ENCODE data around the gene KCNN3.

DNA sequence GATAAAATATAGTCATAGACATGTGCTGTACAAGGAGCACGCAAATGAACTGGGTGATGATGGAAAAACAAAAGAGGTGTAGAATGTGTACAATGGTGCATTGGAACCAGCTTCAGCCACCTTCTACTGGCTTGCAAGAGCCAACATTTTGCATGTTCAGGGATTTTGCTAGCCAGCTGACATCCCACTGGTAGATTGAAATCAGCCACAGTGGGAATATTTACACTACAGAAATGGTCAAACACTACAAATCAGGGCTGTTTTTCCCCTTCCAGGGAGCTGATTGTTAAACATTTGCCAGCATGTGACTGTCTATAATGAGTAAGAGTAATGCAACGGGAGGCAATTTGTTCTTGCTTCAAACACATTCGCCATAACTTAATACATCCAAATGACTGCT, 43.2 kb upstream of the KCNN3 start:
- TF ChIP-seq, protein P1, sequence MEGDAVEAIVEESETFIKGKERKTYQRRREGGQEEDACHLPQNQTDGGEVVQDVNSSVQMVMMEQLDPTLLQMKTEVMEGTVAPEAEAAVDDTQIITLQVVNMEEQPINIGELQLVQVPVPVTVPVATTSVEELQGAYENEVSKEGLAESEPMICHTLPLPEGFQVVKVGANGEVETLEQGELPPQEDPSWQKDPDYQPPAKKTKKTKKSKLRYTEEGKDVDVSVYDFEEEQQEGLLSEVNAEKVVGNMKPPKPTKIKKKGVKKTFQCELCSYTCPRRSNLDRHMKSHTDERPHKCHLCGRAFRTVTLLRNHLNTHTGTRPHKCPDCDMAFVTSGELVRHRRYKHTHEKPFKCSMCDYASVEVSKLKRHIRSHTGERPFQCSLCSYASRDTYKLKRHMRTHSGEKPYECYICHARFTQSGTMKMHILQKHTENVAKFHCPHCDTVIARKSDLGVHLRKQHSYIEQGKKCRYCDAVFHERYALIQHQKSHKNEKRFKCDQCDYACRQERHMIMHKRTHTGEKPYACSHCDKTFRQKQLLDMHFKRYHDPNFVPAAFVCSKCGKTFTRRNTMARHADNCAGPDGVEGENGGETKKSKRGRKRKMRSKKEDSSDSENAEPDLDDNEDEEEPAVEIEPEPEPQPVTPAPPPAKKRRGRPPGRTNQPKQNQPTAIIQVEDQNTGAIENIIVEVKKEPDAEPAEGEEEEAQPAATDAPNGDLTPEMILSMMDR (conservative IDR thresholded peaks at IDR 0.05; ENCODE audit: low read depth, low read length), result no peak
- no peak for TF ChIP-seq EZH2 (IDR thresholded peaks at IDR 0.05; ENCODE audit: borderline replicate concordance, low read depth, low read length, poor library complexity, severe bottlenecking)
